H1 (cell line): ENCODE measurements around the gene COL6A5. TPM values are rescaled to one million over a fixed set of nuclear protein-coding genes. Genes with fewer than 3 reads are reported as not detected.
"Not testable (repeated sequence)": the region's sequence is repeated elsewhere in the genome, so short reads cannot be mapped to it uniquely, and the experiment has no call there.

Experiments
- CTCF ChIA-PET: fragments of 300-600 bp; sonication (Branson Sonifier 250); formaldehyde crosslinking; loops from one replicate; lab custom pipeline; 2021; ENCODE audit not compliant: partially characterized antibody; lab: Charles Lee
- POLR2A ChIA-PET: fragments of 300-600 bp; sonication (Branson Sonifier 250); formaldehyde crosslinking; loops from one replicate; lab custom pipeline; 2021; ENCODE audit warnings: inconsistent platforms; ENCODE audit not compliant: partially characterized antibody; lab: Charles Lee
- DNase-seq, 2 experiments: peaks; one replicate each; pipeline versions ENCODE4 v3.0.0 to v3.0.0-alpha.2; 2010 to 2022; ENCODE audit warnings: low spot score in 2 of 2, low read depth in 1 of 2, mixed read lengths in 1 of 2
- FAIRE-seq: peaks from 2 replicates; lab custom pipeline; 2011; peaks lifted over from hg19 to GRCh38; lab: Jason Lieb, UNC
- H2AFZ ChIP-seq: 2 replicates; pipeline ENCODE4 v1.8.1; 2012; ENCODE audit warnings: low read length, inconsistent platforms
- H2AK5ac ChIP-seq: 2 replicates; pipeline ENCODE4 v1.6.1; 2013; ENCODE audit warnings: low read depth, low read length
- H2BK120ac ChIP-seq: replicated peaks from 2 replicates; pipeline ENCODE3; 2013; ENCODE audit warnings: low read depth, low read length, inconsistent platforms
- H2BK12ac ChIP-seq: 2 replicates; pipeline ENCODE4 v1.6.1; 2013; ENCODE audit warnings: low read depth, low read length
- H2BK15ac ChIP-seq: 2 replicates; pipeline ENCODE4 v1.6.1; 2013; ENCODE audit warnings: low read length
- H2BK20ac ChIP-seq: 2 replicates; pipeline ENCODE4 v1.6.1; 2013; ENCODE audit warnings: low read length
- H2BK5ac ChIP-seq: 2 replicates; pipeline ENCODE4 v1.6.1; 2013; ENCODE audit warnings: low read depth, low read length
- H3K14ac ChIP-seq: 2 replicates; pipeline ENCODE4 v1.6.1; 2013; ENCODE audit warnings: inconsistent platforms; ENCODE audit not compliant: insufficient read length
- H3K18ac ChIP-seq: 2 replicates; pipeline ENCODE4 v1.6.1; 2013; ENCODE audit warnings: low read length; ENCODE audit errors: extremely low read depth
- H3K23ac ChIP-seq: 2 replicates; pipeline ENCODE4 v1.6.1; 2013; ENCODE audit warnings: inconsistent platforms; ENCODE audit not compliant: insufficient read length
- H3K23me2 ChIP-seq: 2 replicates; pipeline ENCODE4 v1.6.1; 2013; ENCODE audit warnings: low read depth, low read length
- H3K27ac ChIP-seq: 2 replicates; pipeline ENCODE4 v1.6.1; 2011; ENCODE audit warnings: low read depth, low read length, inconsistent platforms
- H3K27me3 ChIP-seq, 4 experiments: replicated peaks in 1 of 4; 1 replicate in 1 of 4; 2 replicates in 3 of 4; pipeline versions ENCODE4 v1.6.1 to v1.8.1; 2011 to 2013; ENCODE audit warnings: low read length in 3 of 4, mild to moderate bottlenecking in 3 of 4, inconsistent platforms in 2 of 4, mixed read lengths in 2 of 4, moderate library complexity in 1 of 4; ENCODE audit not compliant: control insufficient read depth in 3 of 4, insufficient read depth in 3 of 4; ENCODE audit errors: extremely low read depth in 1 of 4
- H3K36me3 ChIP-seq, 4 experiments: 2 replicates each; pipeline versions ENCODE4 v1.6.1 to v1.8.1; 2011 to 2013; ENCODE audit warnings: mild to moderate bottlenecking in 4 of 4, low read length in 3 of 4, moderate library complexity in 2 of 4, control low read depth in 1 of 4, inconsistent platforms in 1 of 4; ENCODE audit not compliant: insufficient read depth in 4 of 4, control insufficient read depth in 2 of 4
- H3K4ac ChIP-seq: replicated peaks from 2 replicates; pipeline ENCODE3; 2013; ENCODE audit warnings: low read length, low read depth, mixed read lengths, inconsistent platforms; ENCODE audit not compliant: insufficient read length
- H3K4me1 ChIP-seq, 4 experiments: replicated peaks in 1 of 4; 1 replicate in 1 of 4; 2 replicates in 3 of 4; pipeline versions ENCODE4 v1.6.1 to v1.8.1; 2011 to 2013; ENCODE audit warnings: low read length in 3 of 4, inconsistent platforms in 2 of 4, mixed read lengths in 1 of 4; ENCODE audit not compliant: insufficient read depth in 4 of 4, control insufficient read depth in 3 of 4
- H3K4me2 ChIP-seq, 2 experiments: 2 replicates each; pipeline versions ENCODE4 v1.6.1 to v1.8.1; 2011 to 2013; ENCODE audit warnings: low read depth in 2 of 2, low read length in 2 of 2, control low read depth in 1 of 2, inconsistent platforms in 1 of 2, mild to moderate bottlenecking in 1 of 2; ENCODE audit not compliant: insufficient read depth in 1 of 2
- H3K4me3 ChIP-seq, 4 experiments: fragments of 200-600, 300-600 bp in 1 of 4; sonication (generic), shearing (Covaris generic), sonication (Bioruptor Twin) in 1 of 4; 2 replicates each; pipeline versions ENCODE4 v1.5.1 to v1.8.1; 2011 to 2016; ENCODE audit warnings: low read length in 4 of 4, low read depth in 3 of 4, control low read depth in 2 of 4, inconsistent platforms in 2 of 4, mild to moderate bottlenecking in 2 of 4, mixed read lengths in 1 of 4, moderate library complexity in 1 of 4; ENCODE audit not compliant: insufficient read depth in 2 of 4; ENCODE audit errors: extremely low read depth in 1 of 4
- H3K56ac ChIP-seq: replicated peaks from 2 replicates; pipeline ENCODE3; 2013; ENCODE audit warnings: low read depth, mild to moderate bottlenecking, mixed read lengths, low read length, inconsistent platforms; ENCODE audit not compliant: insufficient read length
- H3K79me1 ChIP-seq: 2 replicates; pipeline ENCODE4 v1.6.1; 2013; ENCODE audit warnings: low read depth, low read length, control low read depth
- H3K79me2 ChIP-seq, 2 experiments: 2 replicates each; pipeline versions ENCODE4 v1.6.1 to v1.8.1; 2012 to 2013; ENCODE audit warnings: low read length in 2 of 2, mild to moderate bottlenecking in 2 of 2, inconsistent platforms in 1 of 2; ENCODE audit not compliant: insufficient read depth in 2 of 2, control insufficient read depth in 1 of 2
- H3K9ac ChIP-seq, 4 experiments: replicated peaks in 1 of 4; 1 replicate in 1 of 4; 2 replicates in 3 of 4; pipeline versions ENCODE4 v1.6.1 to v1.8.1; 2011 to 2013; ENCODE audit warnings: low read depth in 3 of 4, low read length in 3 of 4, control low read depth in 2 of 4, mild to moderate bottlenecking in 2 of 4, moderate library complexity in 2 of 4, inconsistent platforms in 1 of 4; ENCODE audit errors: extremely low read depth in 1 of 4
- H3K9me3 ChIP-seq, 2 experiments: 2 replicates each; pipeline versions ENCODE4 v1.6.1 to v1.8.1; 2012 to 2013; ENCODE audit warnings: mild to moderate bottlenecking in 2 of 2, moderate library complexity in 2 of 2, control low read depth in 1 of 2, inconsistent platforms in 1 of 2, low read depth in 1 of 2, low read length in 1 of 2, mixed read lengths in 1 of 2; ENCODE audit not compliant: insufficient read depth in 2 of 2
- H4K20me1 ChIP-seq, 2 experiments: replicated peaks in 1 of 2; 2 replicates each; pipeline versions ENCODE3 to v1.8.1; 2011 to 2013; ENCODE audit warnings: inconsistent platforms in 2 of 2, low read length in 2 of 2, mild to moderate bottlenecking in 1 of 2; ENCODE audit not compliant: insufficient read depth in 2 of 2, control insufficient read depth in 1 of 2
- H4K5ac ChIP-seq: 2 replicates; pipeline ENCODE4 v1.6.1; 2013; ENCODE audit warnings: low read length, low read depth, mixed read lengths, inconsistent platforms; ENCODE audit not compliant: insufficient read length
- H4K8ac ChIP-seq: 2 replicates; pipeline ENCODE4 v1.8.0; 2013; ENCODE audit warnings: mild to moderate bottlenecking, moderate library complexity, low read length, inconsistent platforms; ENCODE audit not compliant: insufficient read depth; ENCODE audit errors: extremely low read depth
- H4K91ac ChIP-seq: replicated peaks from 2 replicates; pipeline ENCODE3; 2013; ENCODE audit warnings: low read length, mixed read lengths, inconsistent platforms; ENCODE audit not compliant: insufficient read length
- WGBS, 2 experiments: shearing (Covaris generic) in 1 of 2; methylation state at CpG; one replicate each; pipeline versions ENCODE4 v1.1.6 to v1.1.7; 2013 to 2015; ENCODE audit warnings: low lambda C conversion rate in 2 of 2, mixed read lengths in 2 of 2, inconsistent platforms in 1 of 2, low coverage in 1 of 2, missing lambda C conversion rate in 1 of 2; ENCODE audit not compliant: insufficient replicate concordance in 2 of 2, insufficient coverage in 1 of 2, insufficient read length in 1 of 2; ENCODE audit errors: extremely low coverage in 1 of 2, missing lambda C conversion rate in 1 of 2; 5-methylcytosine and 5-hydroxymethylcytosine counted together
- polyA plus RNA-seq, 7 experiments: library from polyadenylated mRNA; depleted of rRNA in 3 of 7; stranded (reverse) in 5 of 7; unstranded in 2 of 7; fragments of >200 nt in 5 of 7; fragments of 200-250 nt in 2 of 7; gene quantifications; 1 replicate in 5 of 7; 2 replicates in 1 of 7; 4 replicates in 1 of 7; pipeline versions ENCODE4 v1.2.1 to v1.2.3, GENCODE V29; 2011 to 2013; ENCODE audit warnings: missing spikeins in 2 of 7, mixed read lengths in 2 of 7
- total RNA-seq: library from RNA; stranded (reverse); fragmentation: NEBNext Ultra II Directional; extraction: Animal tissue kit (Norgen Biotek cat#: 25700); gene quantifications from 2 replicates; pipeline ENCODE4 v1.2.1, GENCODE V29; 2021

The COL6A5 gene
- total and polyA plus RNA-seq, 2 of the 8 experiments (the other 6 are each of a cell fraction or from before 2014, with no cell fraction given), result 0.05 to 0.06 TPM

DNA sequence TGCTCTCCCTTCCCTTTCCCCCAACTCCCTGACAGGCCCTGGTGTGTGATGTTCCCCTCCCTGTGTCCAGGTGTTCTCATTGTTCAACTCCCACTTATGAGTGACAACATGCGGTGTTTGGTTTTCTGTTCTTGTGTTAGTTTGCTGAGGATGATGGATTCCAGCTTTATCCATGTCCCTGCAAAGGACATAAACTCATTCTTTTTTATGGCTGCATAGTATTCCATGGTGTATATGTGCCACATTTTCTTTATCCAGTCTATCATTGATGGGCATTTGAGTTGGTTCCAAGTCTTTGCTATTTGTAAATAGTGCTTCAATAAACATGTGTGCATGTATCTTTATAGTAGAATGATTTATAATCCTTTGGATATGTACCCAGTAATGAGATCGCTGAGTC lies 2.8 kb downstream of the COL6A5 start:
- WGBS, 2 experiments, result 90% methylated on average over 2 of the region's 2 CpGs; no CpG with 5 or more reads in 1 of the 2 experiments

More for the DNA sequence above, 2.8 kb downstream of the COL6A5 start:
- FAIRE-seq, DNase-seq, H3K9me3 ChIP-seq, H3K4me3 ChIP-seq, H3K23me2 ChIP-seq, H2BK12ac ChIP-seq, H2AFZ ChIP-seq, H3K36me3 ChIP-seq, H2AK5ac ChIP-seq, H3K4me2 ChIP-seq, H3K56ac ChIP-seq, H4K8ac ChIP-seq, H3K18ac ChIP-seq, H4K5ac ChIP-seq, CTCF ChIA-PET, H3K14ac ChIP-seq, H2BK15ac ChIP-seq, H3K27ac ChIP-seq, H3K79me1 ChIP-seq, H2BK5ac ChIP-seq, H2BK120ac ChIP-seq, H4K20me1 ChIP-seq, POLR2A ChIA-PET, H4K91ac ChIP-seq, H3K9ac ChIP-seq, H3K4me1 ChIP-seq, H3K23ac ChIP-seq, H2BK20ac ChIP-seq, H3K79me2 ChIP-seq, H3K4ac ChIP-seq: not testable (repeated sequence)
- H3K27me3 ChIP-seq, result peaks cover 3 to 24% (median 21%) of the 10 kb centered on the region in 4 experiments
